NCI-H2107 (cell line): ENCODE data around the gene SERHL2.
A peak's percentile ranks its signal among the peaks of the same experiment; 100 is the strongest.
"Not testable (repeated sequence)": the region's sequence is repeated elsewhere in the genome, so short reads cannot be mapped to it uniquely, and the experiment has no call there.

Experiments
- DNase-seq: peaks from one replicate; lab custom pipeline; 2025; lab: John Stamatoyannopoulos, UW

The SERHL2 gene, protein sequence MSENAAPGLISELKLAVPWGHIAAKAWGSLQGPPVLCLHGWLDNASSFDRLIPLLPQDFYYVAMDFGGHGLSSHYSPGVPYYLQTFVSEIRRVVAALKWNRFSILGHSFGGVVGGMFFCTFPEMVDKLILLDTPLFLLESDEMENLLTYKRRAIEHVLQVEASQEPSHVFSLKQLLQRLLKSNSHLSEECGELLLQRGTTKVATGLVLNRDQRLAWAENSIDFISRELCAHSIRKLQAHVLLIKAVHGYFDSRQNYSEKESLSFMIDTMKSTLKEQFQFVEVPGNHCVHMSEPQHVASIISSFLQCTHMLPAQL

DNA sequence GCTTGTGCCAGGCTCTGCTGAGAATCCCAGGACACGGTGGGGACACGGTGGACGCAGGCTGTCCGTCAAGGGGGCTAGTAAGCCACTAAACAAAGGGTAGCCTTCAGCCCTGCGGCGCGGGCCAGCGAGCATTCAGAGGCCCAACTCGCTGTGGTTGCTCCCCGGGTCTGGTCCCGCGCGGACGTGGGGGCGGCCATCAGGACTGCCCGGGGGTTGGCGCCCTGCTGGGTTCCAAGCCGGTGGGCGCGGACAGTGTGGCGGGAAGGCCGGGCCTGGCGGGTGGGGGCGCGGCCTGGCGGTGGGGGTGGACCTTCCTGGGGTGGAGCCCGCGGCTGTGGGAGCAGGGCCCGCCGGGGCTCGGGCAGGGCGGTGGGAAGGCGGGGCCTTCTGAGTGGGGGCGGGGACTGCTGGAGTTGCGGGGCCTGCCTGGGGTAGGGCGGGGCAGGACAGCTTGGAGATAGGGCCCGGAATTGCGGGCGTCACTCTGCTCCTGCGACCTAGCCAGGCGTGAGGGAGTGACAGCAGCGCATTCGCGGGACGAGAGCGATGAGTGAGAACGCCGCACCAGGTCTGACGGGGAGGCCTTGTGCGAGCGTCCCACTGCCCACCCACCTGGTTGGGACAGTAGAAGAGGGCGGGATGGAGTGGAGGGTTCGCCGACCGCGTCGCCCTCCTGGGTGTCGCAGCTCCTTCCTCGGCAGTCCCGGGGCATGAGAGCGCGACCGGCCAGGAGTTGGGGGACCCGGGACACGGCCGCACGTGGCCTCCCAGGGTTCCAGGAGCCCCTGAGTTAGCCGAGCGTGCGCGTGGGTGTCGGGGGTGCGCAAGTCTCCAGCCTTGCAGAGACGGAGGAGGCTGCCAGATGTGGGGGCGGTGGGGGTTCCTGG, at the start of gene SERHL2:
SERHL2 (plus strand) TSS at position 482 of the 887 bp plus-strand sequence; CDS start at position 547, 65 bp downstream.
- no peak for DNase-seq

DNA sequence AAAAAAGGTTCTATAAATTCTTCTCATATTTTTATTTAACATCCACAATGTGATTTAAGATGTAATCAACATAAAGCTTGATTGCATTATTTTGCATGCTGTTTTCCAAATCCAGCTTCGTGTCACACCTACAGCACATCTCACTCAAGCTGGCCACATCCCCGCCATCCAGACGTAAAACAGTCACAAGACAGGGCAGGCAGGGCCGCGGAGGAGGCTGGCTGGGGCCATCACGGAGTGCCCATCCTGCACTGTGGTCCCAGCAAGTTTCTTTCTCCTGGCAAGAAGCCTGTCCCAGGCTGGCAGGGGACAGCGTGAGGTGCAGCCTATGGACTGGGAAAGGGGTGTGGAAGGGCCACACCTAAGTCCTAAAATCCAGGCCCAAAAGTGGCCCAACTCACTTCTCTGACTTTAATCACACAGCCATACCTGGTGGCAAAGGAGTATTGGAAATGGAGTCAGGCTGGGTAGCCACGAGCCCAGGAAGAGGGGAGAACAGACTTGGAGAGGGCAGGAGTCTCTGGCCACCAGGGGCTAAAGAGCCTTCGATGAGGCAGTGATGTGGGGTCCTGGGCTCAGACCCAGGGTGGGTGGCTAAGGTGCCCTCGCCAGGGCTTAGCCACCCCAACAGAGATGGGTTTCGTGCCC, 45.3 kb upstream of the SERHL2 start:
- not testable (repeated sequence) for DNase-seq

DNA sequence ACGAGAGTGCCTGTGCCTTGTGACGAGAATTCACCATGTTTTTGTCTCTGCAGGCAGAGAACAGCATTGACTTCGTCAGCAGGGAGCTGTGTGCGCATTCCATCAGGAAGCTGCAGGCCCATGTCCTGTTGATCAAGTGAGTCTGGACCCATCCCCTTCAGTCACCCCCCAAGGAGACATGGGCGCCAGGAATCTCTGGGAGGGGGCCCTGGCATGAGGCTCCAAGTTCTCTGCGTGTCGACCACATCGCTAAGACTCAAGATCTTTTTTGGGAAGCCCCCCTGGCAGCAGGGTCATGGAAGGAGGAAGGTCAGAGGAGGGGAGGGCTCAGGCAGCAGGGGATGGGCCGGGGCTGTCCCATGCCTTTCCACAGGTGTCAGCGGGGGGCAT, 44.8 kb upstream of the SERHL2 start:
- DNase-seq: not testable (repeated sequence)

DNA sequence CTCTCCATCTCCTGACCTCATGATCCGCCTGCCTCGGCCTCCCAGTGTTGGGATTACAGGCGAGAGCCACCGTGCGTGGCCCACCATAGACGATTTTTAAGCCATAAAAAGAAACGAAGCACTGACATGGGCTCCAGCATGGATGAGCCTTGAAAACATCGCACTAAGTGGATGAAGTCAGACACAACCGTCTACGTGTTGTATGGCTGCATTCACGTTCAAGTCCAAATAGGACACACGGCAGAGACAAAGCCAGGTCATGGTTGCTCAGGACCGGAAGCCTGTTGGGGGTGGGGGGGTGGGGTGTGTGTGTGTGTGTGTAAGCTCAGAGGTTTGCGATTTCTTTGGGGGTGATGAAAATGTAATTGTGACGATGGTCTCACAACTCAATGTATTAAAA, 44.2 kb upstream of the SERHL2 start:
- DNase-seq: no peak

DNA sequence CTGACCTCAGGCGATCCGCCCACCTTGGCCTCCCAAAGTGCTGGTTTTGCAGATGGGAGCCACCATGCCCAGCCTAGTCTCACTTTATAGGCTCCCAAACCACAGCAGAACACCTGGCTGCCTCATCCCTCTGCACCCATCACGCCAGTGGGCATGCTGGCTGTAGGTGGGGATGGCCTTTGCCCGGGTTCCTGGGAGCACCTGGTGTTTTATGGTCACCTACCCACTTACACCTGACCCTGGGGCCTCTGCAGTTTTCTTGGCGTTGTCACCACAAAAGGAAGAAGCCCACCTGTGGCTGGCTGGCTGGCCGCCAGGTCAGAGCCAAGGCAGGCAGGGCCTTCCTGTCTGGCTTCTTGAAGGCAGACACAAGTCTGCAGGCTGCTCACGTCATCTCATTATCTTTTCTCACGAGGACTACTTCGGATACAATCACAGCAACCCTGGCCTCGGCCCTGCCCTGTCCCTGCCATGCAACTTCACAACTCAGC, 42.3 kb upstream of the SERHL2 start:
- no peak for DNase-seq

DNA sequence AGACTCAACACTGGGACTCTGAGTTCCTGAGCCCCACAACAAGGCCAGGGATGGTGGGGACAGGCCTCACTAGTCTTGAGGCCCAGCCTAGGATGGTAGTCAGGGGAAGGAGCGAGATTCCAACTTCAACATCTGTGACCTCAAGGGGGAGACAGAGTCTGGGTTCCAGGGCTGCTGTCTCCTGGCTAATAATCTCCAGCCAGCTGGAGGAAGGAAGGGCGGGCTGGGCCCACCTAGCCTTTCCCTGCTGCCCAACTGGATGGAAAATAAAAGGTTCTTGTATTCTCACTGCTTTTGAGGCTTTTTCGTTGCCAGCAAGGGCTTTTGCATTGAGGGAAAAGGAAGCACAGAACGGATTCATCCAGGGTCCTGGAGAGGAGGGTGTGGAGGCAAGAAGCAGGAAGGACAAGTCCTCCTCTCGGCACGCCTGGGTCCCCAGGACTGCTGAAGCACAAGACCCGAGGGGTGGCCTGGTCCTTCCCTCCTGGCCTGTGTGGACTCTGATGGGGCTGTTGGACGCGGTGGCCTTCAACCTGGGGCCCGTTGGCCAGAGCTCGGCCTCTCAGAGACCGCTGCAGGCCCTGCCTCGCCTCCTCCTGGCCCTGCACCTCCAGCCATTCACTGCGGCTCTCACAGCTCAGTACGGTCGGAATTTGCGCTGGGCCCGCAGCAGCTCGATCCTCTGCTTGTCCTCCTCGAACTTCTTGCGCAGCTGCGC, 41.3 kb upstream of the SERHL2 start:
- not testable (repeated sequence) for DNase-seq

DNA sequence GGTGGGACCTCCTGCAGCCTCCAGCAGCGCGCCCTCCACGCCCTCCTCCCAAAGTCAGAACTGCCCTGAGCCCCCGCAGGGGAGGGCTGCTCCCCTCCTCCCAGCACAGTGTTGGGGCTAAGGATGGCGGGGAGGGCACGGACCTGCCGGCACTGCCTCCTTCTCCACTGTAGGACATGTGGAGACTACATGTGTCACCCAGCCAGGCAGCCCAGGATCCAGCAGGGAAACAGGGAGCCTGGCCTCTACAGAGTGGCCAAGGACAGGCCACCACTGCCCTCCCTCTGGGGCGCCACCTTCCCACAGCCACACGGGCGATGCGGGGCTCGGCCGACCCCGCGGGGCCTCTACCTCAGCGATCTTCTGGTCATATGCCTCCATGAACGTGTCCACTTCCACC, 39.4 kb upstream of the SERHL2 start:
- not testable (repeated sequence) for DNase-seq

DNA sequence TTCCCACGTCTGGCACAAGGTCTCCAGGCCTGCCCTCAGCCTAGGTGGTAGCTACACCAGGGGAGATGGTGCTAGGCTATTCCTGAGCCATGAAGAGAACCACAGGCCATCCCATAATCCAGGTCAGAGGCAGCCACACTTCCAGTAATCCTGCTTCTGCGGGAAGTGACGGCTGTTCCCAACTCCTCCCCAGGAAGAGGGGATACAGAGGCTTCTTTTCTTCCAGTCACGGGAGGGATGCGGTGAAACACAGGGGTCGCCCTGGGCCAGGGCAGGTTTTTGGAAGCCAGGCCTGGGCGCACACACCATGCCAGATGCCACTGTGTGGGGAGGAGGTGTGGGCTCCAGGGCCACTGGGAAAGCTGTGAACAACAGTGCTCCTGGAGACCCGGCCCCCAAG, 38.5 kb upstream of the SERHL2 start:
- DNase-seq: not testable (repeated sequence)

DNA sequence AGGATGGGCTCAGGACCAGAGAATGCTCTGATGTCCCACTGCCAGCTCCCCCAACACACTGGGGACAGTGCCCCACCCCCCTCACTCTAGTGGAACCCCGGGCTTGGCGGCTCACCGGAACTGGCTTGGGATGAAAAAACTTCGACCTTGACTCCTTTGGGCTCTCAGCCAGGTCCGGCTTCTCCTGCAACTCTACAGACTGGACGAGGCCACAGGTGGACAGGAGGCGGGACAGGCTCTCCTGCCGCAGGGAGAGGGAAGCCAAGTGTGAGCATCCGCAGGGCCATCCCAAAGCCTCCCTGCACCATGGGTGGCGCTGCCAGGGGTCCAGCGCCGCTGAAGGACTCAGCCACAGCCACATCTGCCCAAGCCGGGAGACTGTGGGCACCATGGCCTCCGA, 37.9 kb upstream of the SERHL2 start:
- DNase-seq: no peak

DNA sequence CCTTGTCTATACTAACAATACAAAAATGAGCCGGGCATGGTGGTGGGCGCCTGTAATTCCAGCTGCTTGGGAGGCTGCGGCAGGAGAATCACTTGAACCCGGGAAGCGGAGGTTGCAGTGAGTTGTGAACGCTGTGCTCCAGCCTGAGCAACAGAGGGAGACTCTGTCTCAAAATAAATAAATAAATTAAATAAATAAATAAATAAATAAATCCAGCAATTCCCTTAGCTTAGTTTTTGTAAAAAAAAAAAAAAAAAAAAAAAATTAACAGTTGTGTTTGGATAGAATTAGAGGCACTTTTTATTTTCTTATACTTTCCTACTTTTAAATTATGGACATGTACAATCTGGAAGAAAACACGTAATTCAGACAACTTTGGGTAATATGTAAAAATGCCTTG, 36.7 kb upstream of the SERHL2 start:
- not testable (repeated sequence) for DNase-seq

DNA sequence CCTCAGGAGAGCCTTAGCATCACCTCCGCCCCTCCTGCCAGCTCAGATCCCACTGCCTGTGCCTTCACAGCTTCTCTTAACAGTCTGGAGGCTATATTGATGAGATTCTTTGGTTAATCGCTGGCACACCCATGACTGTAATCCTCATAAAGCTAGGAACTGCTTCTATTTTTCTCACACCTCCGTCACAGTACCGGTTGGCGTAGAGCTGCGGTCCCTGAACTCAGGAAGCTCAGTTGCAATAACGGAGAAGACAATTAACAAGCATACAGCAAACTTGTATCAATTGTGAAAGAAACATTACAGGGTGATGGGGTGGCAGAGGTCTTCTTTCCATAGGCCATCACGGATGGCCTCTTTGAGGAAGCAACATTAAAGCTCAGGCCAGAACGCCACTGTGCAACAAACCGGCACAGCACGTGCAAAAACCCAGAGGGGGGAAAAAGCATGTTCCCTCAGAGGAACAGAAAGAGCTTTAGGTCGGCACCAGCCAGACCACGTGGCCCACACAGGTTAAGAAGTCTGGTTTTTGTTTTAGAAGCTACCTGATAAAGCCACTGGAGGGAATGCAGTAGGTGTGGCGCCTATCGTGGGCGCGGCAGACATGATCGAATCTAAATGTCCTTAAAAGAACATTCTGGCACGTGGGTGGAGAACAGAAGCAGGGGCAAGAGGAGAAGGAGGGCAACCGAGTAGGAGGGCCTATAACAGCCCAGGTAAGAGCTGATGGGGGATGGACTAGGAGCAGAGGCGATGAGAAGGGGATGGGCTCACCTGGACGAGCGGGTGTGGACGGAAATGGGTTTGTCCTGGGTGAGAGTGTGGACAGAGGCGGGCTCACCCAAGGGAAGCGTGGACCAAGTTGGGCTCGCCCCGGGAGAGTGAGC, 34.9 kb upstream of the SERHL2 start:
- DNase-seq: not testable (repeated sequence)

DNA sequence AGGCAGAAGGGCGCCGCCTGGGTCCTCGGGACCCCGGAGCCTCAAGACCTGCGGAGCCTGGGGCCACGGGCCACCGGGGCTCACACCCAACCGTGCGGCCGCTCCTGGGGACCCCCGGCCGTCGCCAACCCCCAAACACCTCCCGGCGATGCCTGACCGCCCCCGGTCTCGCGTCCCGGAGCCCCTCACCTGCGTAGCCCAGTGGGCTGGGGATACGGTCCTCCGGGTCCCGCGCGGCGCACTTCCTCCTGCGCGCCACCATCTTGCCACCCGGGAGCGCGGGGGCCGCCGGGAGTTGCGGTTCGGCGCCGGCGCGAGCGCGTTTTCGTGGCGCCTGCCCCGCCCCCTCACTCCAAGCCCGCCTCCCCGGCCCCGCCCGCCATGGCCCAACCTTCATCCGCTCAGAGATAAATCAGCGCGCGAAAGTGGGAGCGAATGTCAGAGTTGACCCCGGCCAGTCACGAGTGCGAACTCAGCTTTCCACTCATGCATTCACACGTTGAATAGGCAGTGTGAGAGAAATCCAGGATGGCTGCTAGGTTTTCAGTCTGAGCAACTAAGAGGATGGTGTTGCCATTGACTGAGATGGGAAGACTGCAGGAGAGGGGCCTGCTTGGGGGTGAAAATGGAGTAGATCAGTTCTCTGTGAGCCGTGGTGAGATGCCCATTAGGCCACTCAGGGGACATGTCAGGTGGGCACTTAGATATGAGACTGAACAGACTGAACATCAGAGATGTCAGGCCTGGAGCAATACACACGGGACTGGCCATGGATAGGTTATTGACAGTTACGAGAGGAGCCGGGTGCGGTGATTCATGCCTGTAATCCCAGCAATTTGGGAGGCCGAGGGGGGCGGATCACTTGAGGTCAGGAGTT, 34.0 kb upstream of the SERHL2 start, which contains the start of gene RRP7A:
RRP7A (minus strand) TSS at position 272 of the 877 bp plus-strand sequence; CDS start at position 262, 10 bp downstream.
- DNase-seq: peak; percentile 60

DNA sequence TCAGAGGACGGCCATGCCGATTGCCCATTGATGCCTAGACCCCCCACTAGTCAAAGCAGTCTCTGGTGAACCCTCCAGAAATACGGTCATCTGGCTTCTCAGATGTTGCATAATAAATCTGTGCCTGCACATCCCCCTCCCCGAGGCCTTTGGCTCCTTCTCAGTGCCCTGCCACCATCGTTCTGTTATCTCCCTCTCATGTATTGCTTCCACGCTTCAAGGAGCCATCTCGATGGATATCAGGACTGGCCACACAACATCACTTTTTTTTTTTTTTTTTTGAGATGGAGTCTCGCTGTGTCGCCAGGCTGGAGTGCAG, 32.6 kb upstream of the SERHL2 start:
- no peak for DNase-seq

DNA sequence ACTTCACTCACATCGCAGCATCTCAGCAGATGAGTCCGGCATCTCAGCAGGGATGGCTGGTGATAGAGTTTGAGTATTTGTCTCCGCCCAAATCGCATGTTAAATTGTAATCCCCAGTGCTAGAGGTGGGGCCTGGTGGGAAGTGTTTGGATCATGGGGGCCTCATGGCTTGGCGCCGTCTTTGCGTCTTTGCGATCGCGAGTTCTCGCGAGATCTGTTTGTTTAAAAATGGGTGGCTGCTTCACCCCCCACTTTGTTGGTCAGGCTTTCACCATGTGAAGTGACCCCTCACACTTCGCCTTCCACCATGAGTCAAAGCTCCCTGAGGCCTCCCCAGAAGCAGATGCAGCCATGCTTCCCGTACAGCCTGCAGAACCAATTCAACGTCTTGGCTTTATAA, 31.2 kb upstream of the SERHL2 start:
- DNase-seq: no peak

DNA sequence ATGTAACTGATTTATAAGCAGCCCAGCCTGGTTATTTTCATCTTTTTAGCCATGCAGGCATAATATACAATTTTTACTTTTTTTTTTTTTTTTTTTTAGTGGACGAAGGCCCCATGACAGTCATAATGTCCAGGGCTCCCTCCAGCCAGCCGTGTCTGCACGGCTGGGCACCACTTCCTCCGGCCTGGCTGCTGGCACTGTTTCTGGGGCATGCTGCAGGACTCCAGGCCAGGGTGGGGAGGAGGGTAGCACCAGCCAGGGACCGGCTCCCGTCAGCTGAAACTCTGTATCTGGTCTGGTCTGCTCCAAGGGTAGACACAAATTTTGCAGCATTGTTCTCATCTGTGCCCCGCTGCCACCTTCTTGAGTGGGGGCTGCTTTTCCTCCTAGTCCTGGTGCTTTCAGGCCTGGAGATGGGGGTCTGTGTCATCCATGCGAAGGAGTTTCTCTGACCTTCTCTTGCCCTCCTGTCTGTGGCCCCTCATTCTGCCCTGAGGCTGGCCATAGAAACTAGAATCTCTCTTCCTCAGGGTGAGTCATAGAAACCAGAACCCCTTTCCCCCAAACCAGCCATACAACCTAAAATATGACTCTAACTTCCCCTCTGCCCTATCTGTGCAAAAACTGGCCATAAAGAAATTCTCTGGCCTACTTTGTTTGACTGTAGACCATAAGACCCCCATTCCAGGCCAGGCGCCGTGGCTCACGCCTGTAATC, 25.0 kb upstream of the SERHL2 start:
- DNase-seq: no peak

DNA sequence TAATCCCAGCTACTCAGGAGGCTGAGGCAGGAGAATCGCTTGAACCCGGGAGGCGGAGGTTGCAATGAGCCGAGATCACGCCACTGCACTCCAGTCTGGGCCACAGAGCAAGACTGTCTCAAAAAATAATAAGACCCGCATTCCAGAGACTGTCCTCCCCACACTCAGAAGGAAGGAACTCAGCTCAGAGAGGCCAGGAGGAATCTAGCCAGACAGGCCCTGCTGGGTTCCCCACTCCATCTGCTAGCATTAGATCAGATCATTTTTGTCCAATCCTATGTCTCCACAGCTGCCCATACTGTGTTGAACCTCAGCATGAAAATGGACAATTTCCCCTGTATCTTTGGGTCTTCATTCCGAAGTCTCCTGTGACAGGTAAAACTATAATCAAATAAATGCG, 24.3 kb upstream of the SERHL2 start:
- not testable (repeated sequence) for DNase-seq

DNA sequence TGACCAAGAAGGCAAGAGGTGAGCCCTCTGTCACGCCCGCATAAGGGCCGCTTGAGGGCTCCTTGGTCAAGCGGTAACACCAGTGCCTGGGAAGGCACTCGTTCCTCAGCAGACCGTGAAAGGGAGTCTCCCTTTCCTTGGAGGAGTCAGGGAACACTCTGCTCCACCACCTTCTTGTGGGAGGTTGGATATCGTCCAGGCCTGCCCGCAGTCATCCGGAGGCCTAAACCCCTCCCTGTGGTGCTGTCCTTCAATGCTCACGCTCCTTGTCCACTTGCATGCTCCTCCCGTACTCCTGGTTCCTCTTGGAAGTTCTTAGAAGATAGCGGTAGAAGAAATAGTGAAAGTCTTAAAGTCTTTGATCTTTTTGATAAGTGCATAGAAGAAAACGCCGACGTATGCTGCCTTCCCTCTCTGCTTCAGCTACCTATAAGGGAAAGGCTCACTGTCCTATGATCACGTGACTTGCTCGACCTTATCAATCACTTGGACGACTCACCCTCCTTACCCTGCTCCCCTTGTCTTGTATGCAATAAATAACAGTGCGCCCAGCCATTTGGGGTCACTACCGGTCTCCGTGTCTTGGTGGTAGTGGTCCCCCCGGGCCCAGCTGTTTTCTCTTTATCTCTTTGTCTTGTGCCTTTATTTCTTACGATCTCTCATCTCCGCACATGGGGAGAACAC, 22.2 kb upstream of the SERHL2 start:
- DNase-seq: not testable (repeated sequence)

DNA sequence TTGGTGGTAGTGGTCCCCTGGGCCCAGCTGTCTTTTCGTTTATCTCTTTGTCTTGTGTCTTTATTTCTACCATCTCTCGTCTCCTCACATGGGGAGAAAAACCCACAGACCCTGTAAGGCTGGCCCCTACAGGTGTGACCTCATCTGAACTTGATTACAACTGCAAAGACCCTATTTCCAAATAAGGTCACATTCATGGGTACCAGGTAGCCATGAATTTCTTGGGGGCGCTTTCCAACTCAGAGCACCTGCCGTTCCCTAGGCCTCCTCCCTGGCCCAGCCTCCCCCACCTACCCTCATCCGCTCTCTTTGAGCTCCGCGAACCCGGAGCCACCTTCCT, 20.1 kb upstream of the SERHL2 start:
- DNase-seq: no peak
